ENCODE results near the gene CCT3. TPM values are rescaled to one million over a fixed set of nuclear protein-coding genes. Genes with fewer than 3 reads are reported as not detected.

The CCT3 gene
- total RNA-seq, 4 donors from 2014 or later, result 125 to 195 (median 140) TPM

DNA sequence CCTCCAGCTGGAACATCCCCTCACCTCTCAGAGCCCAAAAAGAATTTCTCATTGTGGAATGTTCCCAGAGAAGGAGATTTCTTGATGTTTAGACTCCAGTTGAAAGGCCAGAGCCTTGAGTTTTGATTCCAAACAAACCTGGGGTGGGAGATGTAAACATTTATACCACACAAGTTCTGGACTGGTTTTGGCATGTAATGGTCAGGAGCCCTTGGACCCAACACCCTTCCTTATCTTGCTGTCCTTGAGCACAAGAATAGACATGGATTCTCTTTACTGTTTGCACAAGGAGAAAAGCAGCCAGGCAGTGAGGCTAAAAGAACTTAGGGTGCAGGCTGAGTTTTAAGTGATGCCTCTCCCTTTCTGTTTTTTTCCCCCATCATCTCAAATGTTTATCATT is 35.5 kb upstream of the CCT3 start:
- TF ChIP-seq, protein P1, sequence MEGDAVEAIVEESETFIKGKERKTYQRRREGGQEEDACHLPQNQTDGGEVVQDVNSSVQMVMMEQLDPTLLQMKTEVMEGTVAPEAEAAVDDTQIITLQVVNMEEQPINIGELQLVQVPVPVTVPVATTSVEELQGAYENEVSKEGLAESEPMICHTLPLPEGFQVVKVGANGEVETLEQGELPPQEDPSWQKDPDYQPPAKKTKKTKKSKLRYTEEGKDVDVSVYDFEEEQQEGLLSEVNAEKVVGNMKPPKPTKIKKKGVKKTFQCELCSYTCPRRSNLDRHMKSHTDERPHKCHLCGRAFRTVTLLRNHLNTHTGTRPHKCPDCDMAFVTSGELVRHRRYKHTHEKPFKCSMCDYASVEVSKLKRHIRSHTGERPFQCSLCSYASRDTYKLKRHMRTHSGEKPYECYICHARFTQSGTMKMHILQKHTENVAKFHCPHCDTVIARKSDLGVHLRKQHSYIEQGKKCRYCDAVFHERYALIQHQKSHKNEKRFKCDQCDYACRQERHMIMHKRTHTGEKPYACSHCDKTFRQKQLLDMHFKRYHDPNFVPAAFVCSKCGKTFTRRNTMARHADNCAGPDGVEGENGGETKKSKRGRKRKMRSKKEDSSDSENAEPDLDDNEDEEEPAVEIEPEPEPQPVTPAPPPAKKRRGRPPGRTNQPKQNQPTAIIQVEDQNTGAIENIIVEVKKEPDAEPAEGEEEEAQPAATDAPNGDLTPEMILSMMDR (IDR thresholded peaks at IDR 0.05; ENCODE audit: low read depth), result no peak

GRCh38 chr1:156372876-156373275 is 34.8 kb upstream of the CCT3 start:
- TF ChIP-seq, protein P1 (IDR thresholded peaks at IDR 0.05; ENCODE audit: low read depth), result no peak

GRCh38 chr1:156372265-156372586 is 34.1 kb upstream of the CCT3 start:
- TF ChIP-seq, protein P1 (IDR thresholded peaks at IDR 0.05; ENCODE audit: low read depth), result no peak

- TF ChIP-seq, protein P1 (IDR thresholded peaks at IDR 0.05; ENCODE audit: low read depth), result no peak
Measured at GRCh38 chr1:156371553-156372264, 33.6 kb upstream of the CCT3 start.

- TF ChIP-seq, protein P1 (IDR thresholded peaks at IDR 0.05; ENCODE audit: low read depth), result no peak
Measured at GRCh38 chr1:156368889-156369684, 31.0 kb upstream of the CCT3 start, which contains the start of gene RHBG. TSS of gene RHBG (plus strand) at chr1:156369211. CDS start at chr1:156369250, 39 bp downstream.

- TF ChIP-seq, protein P1 (IDR thresholded peaks at IDR 0.05; ENCODE audit: low read depth), result no peak
Measured at GRCh38 chr1:156368157-156368658, 30.1 kb upstream of the CCT3 start.

All from subcutaneous adipose tissue (tissue), 4 donors.